Endothelial cell of umbilical vein (primary cell): Measurements from ENCODE around the gene LGALS1. TPM values are rescaled to one million over a fixed set of nuclear protein-coding genes. Genes with fewer than 3 reads are reported as not detected.
"Not testable (repeated sequence)": the region's sequence is repeated elsewhere in the genome, so short reads cannot be mapped to it uniquely, and the experiment has no call there.

Experiments
- BruUV-seq: library from RNA; stranded (reverse); fragments of 400-500 nt; replicated peaks from 2 replicates; lab custom pipeline; 2021; lab: Mats Ljungman, UMichigan
- CTCF ChIA-PET: fragments of 300-600, 350-600 bp; sonication (Branson Sonifier 250); formaldehyde crosslinking; loops from one replicate; lab custom pipeline; 2021; ENCODE audit warnings: antibody characterized with exemption, inconsistent platforms; lab: Charles Lee
- POLR2A ChIA-PET: fragments of 300-600, 350-600 bp; sonication (Branson Sonifier 250); formaldehyde crosslinking; loops from one replicate; lab custom pipeline; 2021; ENCODE audit warnings: antibody characterized with exemption, inconsistent platforms; lab: Charles Lee
- DNase-seq: peaks from one replicate; pipeline ENCODE4 v3.0.0-alpha.2; 2011; ENCODE audit warnings: low read depth, low spot score
- FAIRE-seq: peaks from 2 replicates; lab custom pipeline; 2011; peaks lifted over from hg19 to GRCh38; lab: Jason Lieb, UNC
- H2AFZ ChIP-seq: 2 replicates; pipeline ENCODE4 v1.6.0; 2012; ENCODE audit warnings: low read depth, low read length, control low read depth, inconsistent platforms
- H3K27ac ChIP-seq: 2 replicates; pipeline ENCODE4 v1.5.1; 2011; ENCODE audit warnings: low read depth, mild to moderate bottlenecking, control low read depth, low read length, moderate library complexity; ENCODE audit not compliant: insufficient read depth
- H3K27me3 ChIP-seq, 2 experiments: 2 replicates each; pipeline versions ENCODE4 v1.6.0 to v1.6.1; 2011; ENCODE audit warnings: low read length in 2 of 2, mixed read lengths in 1 of 2; ENCODE audit not compliant: control insufficient read depth in 2 of 2, insufficient read depth in 2 of 2
- H3K36me3 ChIP-seq, 2 experiments: 2 replicates in 1 of 2; 3 replicates in 1 of 2; pipeline ENCODE4 v1.5.1; 2011; ENCODE audit warnings: low read length in 2 of 2, mild to moderate bottlenecking in 1 of 2, moderate library complexity in 1 of 2; ENCODE audit not compliant: control insufficient read depth in 2 of 2, insufficient read depth in 2 of 2; ENCODE audit errors: extremely low read depth in 1 of 2
- H3K4me1 ChIP-seq: 3 replicates; pipeline ENCODE4 v1.5.1; 2011; ENCODE audit warnings: mild to moderate bottlenecking, low read length; ENCODE audit not compliant: control insufficient read depth, insufficient read depth; ENCODE audit errors: extremely low read depth
- H3K4me2 ChIP-seq: 2 replicates; pipeline ENCODE4 v1.6.1; 2011; ENCODE audit warnings: low read length, control low read depth, mixed read lengths; ENCODE audit not compliant: insufficient read depth
- H3K4me3 ChIP-seq, 3 experiments: fragments of 200-600 bp in 1 of 3; sonication (generic), shearing (Covaris generic) in 1 of 3; replicated peaks in 1 of 3; 2 replicates each; pipeline ENCODE4 v1.5.1; 2011 to 2016; ENCODE audit warnings: control low read depth in 3 of 3, low read length in 3 of 3, mild to moderate bottlenecking in 2 of 3, inconsistent platforms in 1 of 3, low read depth in 1 of 3, moderate library complexity in 1 of 3; ENCODE audit not compliant: insufficient read depth in 1 of 3
- H3K79me2 ChIP-seq: 2 replicates; pipeline ENCODE4 v1.6.0; 2012; ENCODE audit warnings: low read length, inconsistent platforms; ENCODE audit not compliant: control insufficient read depth, insufficient read depth
- H3K9ac ChIP-seq: replicated peaks from 2 replicates; pipeline ENCODE3; 2011; ENCODE audit warnings: low read length, control low read depth; ENCODE audit not compliant: insufficient read depth; ENCODE audit errors: extremely low read depth
- H3K9me1 ChIP-seq: replicated peaks from 3 replicates; pipeline ENCODE4 v1.6.0; 2011; ENCODE audit warnings: mild to moderate bottlenecking, low read length; ENCODE audit not compliant: control insufficient read depth, insufficient read depth; ENCODE audit errors: extremely low read depth
- H3K9me3 ChIP-seq: replicated peaks from 2 replicates; pipeline ENCODE4 v1.5.1; 2012; ENCODE audit warnings: low read length, inconsistent platforms; ENCODE audit not compliant: control insufficient read depth, insufficient read depth
- H4K20me1 ChIP-seq: replicated peaks from 2 replicates; pipeline ENCODE3; 2011; ENCODE audit warnings: mild to moderate bottlenecking, low read length; ENCODE audit not compliant: control insufficient read depth, insufficient read depth; ENCODE audit errors: extremely low read depth
- EZH2 ChIP-seq: IDR thresholded peaks from 2 replicates; pipeline ENCODE4 v1.6.1; 2012; ENCODE audit warnings: borderline replicate concordance, low read depth, mild to moderate bottlenecking, moderate library complexity, low read length, inconsistent platforms; ENCODE audit not compliant: severe bottlenecking
- FOS ChIP-seq: IDR thresholded peaks from 2 replicates; pipeline ENCODE4 v1.6.1; 2011; ENCODE audit warnings: mild to moderate bottlenecking, low read length, moderate library complexity, borderline replicate concordance; ENCODE audit not compliant: insufficient read depth
- GATA2 ChIP-seq: IDR thresholded peaks from 2 replicates; pipeline ENCODE4 v1.7.0; 2011; ENCODE audit warnings: low read depth, mild to moderate bottlenecking, moderate library complexity, mixed read lengths, low read length; ENCODE audit not compliant: insufficient read length, insufficient read depth
- JUN ChIP-seq: IDR thresholded peaks from 2 replicates; pipeline ENCODE4 v1.6.1; 2011; ENCODE audit warnings: borderline replicate concordance, low read depth; ENCODE audit not compliant: insufficient read length, insufficient read depth
- MYC ChIP-seq: IDR thresholded peaks from one replicate; pipeline ENCODE4 v1.6.1; 2011; ENCODE audit warnings: mild to moderate bottlenecking, low read depth, low read length
- POLR2A ChIP-seq: IDR thresholded peaks from 2 replicates; pipeline ENCODE4 v1.6.1; 2012; ENCODE audit warnings: low read depth, mild to moderate bottlenecking, control low read depth, low read length
- POLR2AphosphoS5 ChIP-seq: IDR thresholded peaks from 2 replicates; pipeline ENCODE4 v1.6.1; 2012; ENCODE audit warnings: low read depth, mild to moderate bottlenecking, control low read depth, low read length, moderate library complexity; ENCODE audit not compliant: insufficient read depth
- dilution Hi-C: fragments of 300-500 bp; cut with MboI; formaldehyde crosslinking; loops from one replicate; pipeline ENCODE4 v1.15.0; 2019; ENCODE audit warnings: low sequenced_read_pairs; ENCODE audit not compliant: extremely low pct_ligation_motif_present
- intact Hi-C: fragments of 100-400 bp; cut with micrococcal nuclease; formaldehyde crosslinking; loops from one replicate; pipeline ENCODE4 v1.10.0; 2022
- polyA plus RNA-seq, 4 experiments: library from polyadenylated mRNA; depleted of rRNA in 3 of 4; stranded (reverse) in 3 of 4; unstranded in 1 of 4; fragments of >200 nt; gene quantifications; 2 replicates each; pipeline versions ENCODE4 v1.2.1 to v1.2.3, GENCODE V29; 2011 to 2012; ENCODE audit warnings: missing spikeins in 1 of 4
- total RNA-seq: library from RNA; stranded (reverse); gene quantifications from 2 replicates; pipeline ENCODE4 v1.2.3, GENCODE V29; 2021
- TF ChIP-seq, protein P1 (sequence below), 2 donors: IDR thresholded peaks; 1 replicate in 1 of 2; 2 replicates in 1 of 2; pipeline ENCODE4 v1.5.1; 2011; ENCODE audit warnings: low read length in 2 of 2, mild to moderate bottlenecking in 2 of 2, moderate library complexity in 2 of 2, control low read depth in 1 of 2, inconsistent platforms in 1 of 2, low read depth in 1 of 2; ENCODE audit not compliant: insufficient read depth in 1 of 2; ENCODE audit errors: extremely low read depth in 1 of 2
- TF ChIP-seq, protein P2 (sequence below): IDR thresholded peaks from 2 replicates; pipeline ENCODE4 v1.6.1; 2011; ENCODE audit not compliant: insufficient read depth, insufficient read length

Gene LGALS1
- total and polyA plus RNA-seq, 2 donors (not counting 3 experiments of a cell fraction or from before 2014, with no cell fraction given), result 2,698 to 13,642 TPM

DNA sequence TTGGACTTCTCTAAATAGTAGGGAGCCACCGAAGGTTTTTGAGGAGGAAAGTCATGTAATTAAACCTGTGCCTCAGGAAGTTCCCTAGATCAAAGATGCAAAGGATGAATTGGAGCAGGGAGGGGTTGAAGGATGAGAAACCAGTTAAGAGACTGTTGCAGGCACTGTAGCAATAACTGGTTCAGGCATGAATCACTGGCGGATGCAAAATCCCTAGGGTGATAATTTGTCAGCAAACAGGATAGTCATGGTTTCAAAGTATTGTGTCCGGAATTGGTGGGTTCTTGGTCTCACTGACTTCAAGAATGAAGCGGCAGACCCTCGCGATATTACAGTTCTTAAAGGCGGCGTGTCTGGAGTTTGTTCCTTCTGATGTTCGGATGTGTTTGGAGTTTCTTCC lies 41.3 kb downstream of the LGALS1 start:
- intact Hi-C loops, result no loop called here
- ChIA-PET CTCF (no interaction called here), POLR2A (no interaction called here)
- Histone ChIP-seq H3K4me2 (no peak overlapping the region), H4K20me1 (no peaks in the 10 kb centered on the region), H3K36me3 (no peaks in the 10 kb centered on the region), H3K27me3 (no peaks in the 10 kb centered on the region), H3K9ac (no peak overlapping the region), H3K9me1 (no peaks in the 10 kb centered on the region), H3K27ac (no peak overlapping the region), H3K4me1 (no peaks in the 10 kb centered on the region), H3K4me3 (no peak overlapping the region), H2AFZ (no peak overlapping the region), H3K9me3 (no peaks in the 10 kb centered on the region), H3K79me2 (no peaks in the 10 kb centered on the region)
- TF ChIP-seq FOS (no peak), GATA2 (no peak), MYC (no peak), JUN (no peak), EZH2 (no peak), POLR2A (no peak), POLR2AphosphoS5 (no peak)
- TF ChIP-seq, protein P1, sequence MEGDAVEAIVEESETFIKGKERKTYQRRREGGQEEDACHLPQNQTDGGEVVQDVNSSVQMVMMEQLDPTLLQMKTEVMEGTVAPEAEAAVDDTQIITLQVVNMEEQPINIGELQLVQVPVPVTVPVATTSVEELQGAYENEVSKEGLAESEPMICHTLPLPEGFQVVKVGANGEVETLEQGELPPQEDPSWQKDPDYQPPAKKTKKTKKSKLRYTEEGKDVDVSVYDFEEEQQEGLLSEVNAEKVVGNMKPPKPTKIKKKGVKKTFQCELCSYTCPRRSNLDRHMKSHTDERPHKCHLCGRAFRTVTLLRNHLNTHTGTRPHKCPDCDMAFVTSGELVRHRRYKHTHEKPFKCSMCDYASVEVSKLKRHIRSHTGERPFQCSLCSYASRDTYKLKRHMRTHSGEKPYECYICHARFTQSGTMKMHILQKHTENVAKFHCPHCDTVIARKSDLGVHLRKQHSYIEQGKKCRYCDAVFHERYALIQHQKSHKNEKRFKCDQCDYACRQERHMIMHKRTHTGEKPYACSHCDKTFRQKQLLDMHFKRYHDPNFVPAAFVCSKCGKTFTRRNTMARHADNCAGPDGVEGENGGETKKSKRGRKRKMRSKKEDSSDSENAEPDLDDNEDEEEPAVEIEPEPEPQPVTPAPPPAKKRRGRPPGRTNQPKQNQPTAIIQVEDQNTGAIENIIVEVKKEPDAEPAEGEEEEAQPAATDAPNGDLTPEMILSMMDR (IDR thresholded peaks at IDR 0.05; ENCODE audit: extremely low read depth in 1 of 2, insufficient read depth in 1 of 2, low read depth in 1 of 2, low read length in 2 of 2), result no peak
- TF ChIP-seq, protein P2, sequence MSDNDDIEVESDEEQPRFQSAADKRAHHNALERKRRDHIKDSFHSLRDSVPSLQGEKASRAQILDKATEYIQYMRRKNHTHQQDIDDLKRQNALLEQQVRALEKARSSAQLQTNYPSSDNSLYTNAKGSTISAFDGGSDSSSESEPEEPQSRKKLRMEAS, result no peak
- dilution Hi-C loops, result no loop called here
- BruUV-seq, result no TSS peak
- no peak for DNase-seq
- FAIRE-seq, result no peak

DNA sequence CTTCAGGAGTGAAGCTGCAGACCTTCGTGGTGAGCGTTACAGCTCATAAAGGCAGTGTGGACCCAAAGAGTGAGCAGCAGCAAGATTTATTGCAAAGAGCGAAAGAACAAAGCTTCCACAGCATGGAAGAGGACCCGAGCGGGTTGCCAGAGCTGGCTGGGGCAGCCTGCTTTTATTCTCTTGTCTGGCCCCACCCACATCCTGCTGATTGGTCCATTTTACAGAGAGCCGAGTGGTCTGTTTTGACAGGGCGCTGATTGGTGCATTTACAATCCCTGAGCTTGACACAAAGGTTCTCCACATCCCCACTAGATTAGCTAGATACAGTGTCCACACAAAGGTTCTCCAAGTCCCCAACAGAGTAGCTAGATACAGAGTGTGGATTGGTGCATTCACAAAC lies 41.8 kb downstream of the LGALS1 start:
- H2AFZ ChIP-seq, H3K9ac ChIP-seq, H3K27ac ChIP-seq, H3K4me2 ChIP-seq, DNase-seq, dilution Hi-C loops, CTCF ChIA-PET, H3K9me1 ChIP-seq, H3K36me3 ChIP-seq, H3K9me3 ChIP-seq, FAIRE-seq, H3K79me2 ChIP-seq, H3K4me3 ChIP-seq, H3K4me1 ChIP-seq, BruUV-seq, H3K27me3 ChIP-seq, H4K20me1 ChIP-seq, intact Hi-C loops: not testable (repeated sequence)
- POLR2A ChIA-PET, result interaction anchor here (0.6 kb wide), 1 partner anchor 17 kb away, joined by 3 read pairs; no protein-coding TSS in a partner anchor

DNA sequence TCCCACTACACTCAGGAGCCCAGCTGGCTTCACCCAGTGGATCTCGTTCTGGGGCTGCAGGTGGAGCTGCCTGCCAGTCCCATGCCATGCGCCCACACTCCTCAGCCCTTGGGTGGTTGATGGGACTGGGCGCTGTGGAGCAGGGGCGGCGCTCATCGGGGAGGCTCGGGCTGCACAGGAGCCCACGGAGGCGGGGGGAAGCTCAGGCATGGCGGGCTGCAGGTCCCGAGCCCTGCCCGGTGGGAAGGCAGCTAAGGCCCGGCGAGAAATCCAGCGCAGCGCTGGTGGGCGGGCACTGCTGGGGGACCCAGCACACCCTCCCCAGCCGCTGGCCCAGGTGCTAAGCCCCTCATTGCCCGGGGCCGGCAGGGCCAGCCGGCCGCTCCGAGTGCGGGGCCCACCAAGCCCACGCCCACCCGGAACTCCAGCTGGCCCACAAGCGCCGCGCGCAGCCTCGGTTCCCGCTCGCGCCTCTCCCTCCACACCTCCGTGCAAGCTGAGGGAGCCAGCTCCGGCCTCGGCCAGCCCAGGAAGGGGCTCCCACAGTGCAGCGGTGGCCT lies 42.4 kb downstream of the LGALS1 start:
- dilution Hi-C loops, DNase-seq, FAIRE-seq, H3K4me2 ChIP-seq, H3K79me2 ChIP-seq, H3K9me3 ChIP-seq, BruUV-seq, CTCF ChIA-PET, H3K9ac ChIP-seq, H3K4me3 ChIP-seq, H3K36me3 ChIP-seq, H3K27ac ChIP-seq, H3K27me3 ChIP-seq, H2AFZ ChIP-seq, H3K9me1 ChIP-seq, H3K4me1 ChIP-seq, H4K20me1 ChIP-seq, intact Hi-C loops: not testable (repeated sequence)
- POLR2A ChIA-PET, result interaction anchor here (0.6 kb wide), 2 partner anchors 17 to 20 kb away, joined by 3 read pairs; no protein-coding TSS in a partner anchor
